ENCODE results near the gene PROC.
A peak's percentile ranks its signal among the peaks of the same experiment; 100 is the strongest.

The PROC gene

GRCh38 chr2:127415593-127416505 lies 2.4 kb upstream of the PROC start:
- peak; percentile 11 for DNase-seq

GRCh38 chr2:127416506-127417001 lies 1.7 kb upstream of the PROC start:
- DNase-seq: no peak

GRCh38 chr2:127417406-127417805 lies 821 bp upstream of the PROC start:
- no peak for DNase-seq

- no peak for DNase-seq
Observed at GRCh38 chr2:127419112-127419430, 844 bp downstream of the PROC start.

GRCh38 chr2:127419448-127420038 lies 1.3 kb downstream of the PROC start:
- no peak for DNase-seq

- DNase-seq: no peak
Observed at GRCh38 chr2:127420039-127420864, 2.0 kb downstream of the PROC start.

GRCh38 chr2:127421116-127421800 lies 3.0 kb downstream of the PROC start:
- no peak for DNase-seq

- DNase-seq: no peak
Observed at GRCh38 chr2:127421871-127422558, 3.8 kb downstream of the PROC start.

GRCh38 chr2:127422559-127423477 lies 4.6 kb downstream of the PROC start:
- peak; percentile 28 for DNase-seq

GRCh38 chr2:127423478-127423843 lies 5.2 kb downstream of the PROC start:
- no peak for DNase-seq

GRCh38 chr2:127423880-127424279 lies 5.7 kb downstream of the PROC start:
- DNase-seq: no peak

GRCh38 chr2:127424598-127425520 lies 6.6 kb downstream of the PROC start:
- DNase-seq: no peak

- DNase-seq: no peak
Observed at GRCh38 chr2:127425540-127426490, 7.6 kb downstream of the PROC start.

- DNase-seq: no peak
Observed at GRCh38 chr2:127426501-127427354, 8.5 kb downstream of the PROC start.

- DNase-seq: no peak
Observed at GRCh38 chr2:127427376-127428056, 9.3 kb downstream of the PROC start.

- no peak for DNase-seq
Observed at GRCh38 chr2:127428057-127428814, 10.0 kb downstream of the PROC start.

GRCh38 chr2:127428815-127429109 lies 10.5 kb downstream of the PROC start:
- DNase-seq: no peak
